Esophagus squamous epithelium (tissue), 5 donors: ENCODE measurements around the gene SERINC5. TPM values are rescaled to one million over a fixed set of nuclear protein-coding genes. Genes with fewer than 3 reads are reported as not detected.
"Not testable (repeated sequence)": the region's sequence is repeated elsewhere in the genome, so short reads cannot be mapped to it uniquely, and the experiment has no call there.

Experiments
- DNase-seq: peaks from one replicate; lab custom pipeline; 2025; lab: John Stamatoyannopoulos, UW
- H3K27ac ChIP-seq, 4 donors: fragments of 200-600 bp; sonication (generic); one replicate each; pipeline ENCODE4 v1.5.1; 2016 to 2019; ENCODE audit warnings: mild to moderate bottlenecking in 1 of 4
- H3K27me3 ChIP-seq, 4 donors: fragments of 200-600 bp; sonication (generic); 1 replicate in 3 of 4; 2 replicates in 1 of 4; pipeline versions ENCODE4 v1.5.1 to v1.6.0; 2017 to 2021; ENCODE audit warnings: antibody characterized with exemption in 1 of 4
- H3K36me3 ChIP-seq, 3 donors: fragments of 200-600 bp; sonication (generic); one replicate each; pipeline ENCODE4 v1.5.1; 2016 to 2019
- H3K4me1 ChIP-seq, 3 donors: fragments of 200-600 bp; sonication (generic); one replicate each; pipeline ENCODE4 v1.5.1; 2017 to 2019
- H3K4me3 ChIP-seq, 4 donors: fragments of 200-600 bp; sonication (generic); 1 replicate in 3 of 4; 2 replicates in 1 of 4; pipeline ENCODE4 v1.5.1; 2016 to 2019; ENCODE audit warnings: mild to moderate bottlenecking in 2 of 4, moderate library complexity in 1 of 4
- H3K9me3 ChIP-seq, 3 donors: fragments of 200-600 bp; sonication (generic); one replicate each; pipeline ENCODE4 v1.5.1; 2016 to 2019
- CTCF ChIP-seq, 6 experiments: fragments of 450-650 bp in 4 of 6; fragments of 200-600 bp in 2 of 6; sonication (generic) in 2 of 6; IDR thresholded peaks; one replicate each; pipeline ENCODE4 v1.5.1; 2016 to 2019; ENCODE audit warnings: antibody characterized with exemption in 6 of 6, mild to moderate bottlenecking in 4 of 6, moderate library complexity in 4 of 6
- POLR2A ChIP-seq, 4 donors: fragments of 450-650 bp; IDR thresholded peaks; one replicate each; pipeline ENCODE4 v1.6.1; 2017; ENCODE audit warnings: antibody characterized with exemption in 4 of 4, mild to moderate bottlenecking in 4 of 4, moderate library complexity in 3 of 4
- WGBS, 2 donors: methylation state at CpG; one replicate each; pipeline ENCODE4 v1.1.5; 2018; 5-methylcytosine and 5-hydroxymethylcytosine counted together
- intact Hi-C: fragments of 100-400 bp; cut with DNase I; formaldehyde crosslinking; loops from one replicate; pipeline ENCODE4 v1.15.0; 2022
- total RNA-seq, 4 donors: library from RNA; depleted of rRNA; stranded (reverse); fragments of >200 nt; gene quantifications; one replicate each; pipeline ENCODE4 v1.1.0, GENCODE V29; 2016
- donor health status: DM: yes; HTN: yes; CAD: no.

SERINC5 gene
- total RNA-seq, 4 donors from 2014 or later: 33.9 to 65.3 (median 44.6) TPM

GRCh38 chr5:80204808-80205614 is 50.8 kb downstream of the SERINC5 start:
- intact Hi-C loops: no loop called here
- DNase-seq: no peak
- no peaks in the 10 kb centered on the region for H3K9me3 ChIP-seq
- H3K4me1 ChIP-seq: peaks cover 0 to 13% (median 0%) of the 10 kb centered on the region in 3 donors
- no peaks in the 10 kb centered on the region for H3K27me3 ChIP-seq
- no peak for TF ChIP-seq POLR2A (IDR thresholded peaks at IDR 0.05)
- TF ChIP-seq CTCF (IDR thresholded peaks at IDR 0.05): no peak
- H3K4me3 ChIP-seq: no peak overlapping the region
- peaks cover 0 to 62% (median 5%) of the 10 kb centered on the region in 3 donors for H3K36me3 ChIP-seq
- no peak overlapping the region for H3K27ac ChIP-seq
- 62 to 75% methylated on average over 9 to 10 of the region's 10 CpGs for WGBS, 2 donors

- H3K27me3 ChIP-seq, H3K4me3 ChIP-seq, H3K4me1 ChIP-seq, H3K9me3 ChIP-seq, H3K27ac ChIP-seq, DNase-seq, intact Hi-C loops: not testable (repeated sequence)
- peaks cover 0 to 82% (median 5%) of the 10 kb centered on the region in 3 donors for H3K36me3 ChIP-seq
- 78 to 97% methylated on average over 4 to 7 of the region's 7 CpGs for WGBS, 2 donors
Observed at GRCh38 chr5:80201763-80202162, 54.1 kb downstream of the SERINC5 start.

GRCh38 chr5:80198920-80199319 is 56.9 kb downstream of the SERINC5 start:
- Histone ChIP-seq H3K4me3 (no peak overlapping the region), H3K27ac (no peak overlapping the region), H3K9me3 (no peaks in the 10 kb centered on the region), H3K36me3 (peaks cover 0 to 76% (median 5%) of the 10 kb centered on the region in 3 donors), H3K27me3 (no peaks in the 10 kb centered on the region), H3K4me1 (peaks cover 0 to 12% (median 0%) of the 10 kb centered on the region in 3 donors)
- intact Hi-C loops: no loop called here
- TF ChIP-seq CTCF (IDR thresholded peaks at IDR 0.05): no peak
- TF ChIP-seq POLR2A (IDR thresholded peaks at IDR 0.05): no peak
- WGBS, 2 donors: 88 to 90% methylated on average over 3 of the region's 3 CpGs
- no peak for DNase-seq

GRCh38 chr5:80198399-80198798 is 57.4 kb downstream of the SERINC5 start:
- intact Hi-C loops: no loop called here
- H3K4me3 ChIP-seq: no peak overlapping the region
- H3K36me3 ChIP-seq: peaks cover 0 to 71% (median 5%) of the 10 kb centered on the region in 3 donors
- WGBS, 2 donors: 82 to 90% methylated on average over 10 of the region's 11 CpGs
- DNase-seq: no peak
- no peak for TF ChIP-seq CTCF (IDR thresholded peaks at IDR 0.05)
- TF ChIP-seq POLR2A (IDR thresholded peaks at IDR 0.05): no peak
- peaks cover 0 to 17% (median 3%) of the 10 kb centered on the region in 3 donors for H3K4me1 ChIP-seq
- no peaks in the 10 kb centered on the region for H3K9me3 ChIP-seq
- H3K27ac ChIP-seq: no peak overlapping the region
- H3K27me3 ChIP-seq: no peaks in the 10 kb centered on the region

GRCh38 chr5:80195837-80196400 is 59.9 kb downstream of the SERINC5 start:
- Histone ChIP-seq H3K27ac (no peak overlapping the region), H3K9me3 (no peaks in the 10 kb centered on the region), H3K36me3 (peaks cover 0 to 46% (median 0%) of the 10 kb centered on the region in 3 donors), H3K4me3 (no peak overlapping the region), H3K27me3 (no peaks in the 10 kb centered on the region), H3K4me1 (peaks cover 6 to 42% (median 17%) of the 10 kb centered on the region in 3 donors)
- 72 to 85% methylated on average over 6 of the region's 6 CpGs for WGBS, 2 donors
- no peak for DNase-seq
- intact Hi-C loops: no loop called here
- TF ChIP-seq CTCF (IDR thresholded peaks at IDR 0.05) (no peak), POLR2A (IDR thresholded peaks at IDR 0.05) (no peak)
